Breast epithelium (tissue), 4 donors: Measurements from ENCODE around the gene TMSB15B. TPM values are rescaled to one million over a fixed set of nuclear protein-coding genes. Genes with fewer than 3 reads are reported as not detected.
"Not testable (repeated sequence)": the region's sequence is repeated elsewhere in the genome, so short reads cannot be mapped to it uniquely, and the experiment has no call there.

ENCODE experiments used
- DNase-seq, 2 donors: peaks; one replicate each; pipeline ENCODE4 v3.0.0-alpha.2; 2019; ENCODE audit warnings: low spot score in 2 of 2
- H3K27ac ChIP-seq, 2 donors: fragments of 200-600 bp; sonication (generic) in 1 of 2; one replicate each; pipeline ENCODE4 v1.5.1; 2016 to 2019; ENCODE audit warnings: mild to moderate bottlenecking in 1 of 2
- H3K27me3 ChIP-seq, 2 donors: fragments of 200-600 bp; sonication (generic) in 1 of 2; one replicate each; pipeline versions ENCODE4 v1.5.1 to v1.6.0; 2017 to 2019; ENCODE audit warnings: control low read depth in 1 of 2, mild to moderate bottlenecking in 1 of 2
- H3K36me3 ChIP-seq: fragments of 200-600 bp; one replicate; pipeline ENCODE4 v1.5.1; 2019
- H3K4me1 ChIP-seq, 2 donors: fragments of 200-600 bp; sonication (generic); one replicate each; pipeline ENCODE4 v1.5.1; 2016 to 2019; ENCODE audit warnings: control low read depth in 1 of 2
- H3K4me3 ChIP-seq, 3 donors: fragments of 200-600 bp; sonication (generic); 1 replicate in 2 of 3; 2 replicates in 1 of 3; pipeline ENCODE4 v1.5.1; 2016 to 2019; ENCODE audit warnings: mild to moderate bottlenecking in 3 of 3, moderate library complexity in 2 of 3
- H3K9me3 ChIP-seq, 2 donors: fragments of 200-600 bp; sonication (generic) in 1 of 2; one replicate each; pipeline ENCODE4 v1.5.1; 2016 to 2019; ENCODE audit warnings: control low read depth in 1 of 2
- CTCF ChIP-seq, 3 donors: fragments of 450-650 bp; IDR thresholded peaks; one replicate each; pipeline ENCODE4 v1.5.1; 2016 to 2017; ENCODE audit warnings: antibody characterized with exemption in 3 of 3, mild to moderate bottlenecking in 3 of 3, moderate library complexity in 3 of 3
- POLR2A ChIP-seq: fragments of 450-650 bp; IDR thresholded peaks from one replicate; pipeline ENCODE4 v1.6.1; 2016; ENCODE audit warnings: antibody characterized with exemption, mild to moderate bottlenecking, moderate library complexity
- POLR2AphosphoS5 ChIP-seq, 3 donors: sonication (generic); formaldehyde crosslinking; IDR thresholded peaks; one replicate each; pipeline ENCODE4 v1.6.1; 2017; ENCODE audit warnings: antibody characterized with exemption in 3 of 3
- intact Hi-C: fragments of 100-400 bp; cut with DNase I; formaldehyde crosslinking; loops from one replicate; pipeline ENCODE4 v1.15.1; 2023; ENCODE audit warnings: low total_unique reads
- total RNA-seq, 3 donors: library from RNA; depleted of rRNA; stranded (reverse); fragments of >200 nt; gene quantifications; one replicate each; pipeline ENCODE4 v1.1.0, GENCODE V29; 2016

The TMSB15B gene
- total RNA-seq, 3 donors from 2014 or later = 5.6 to 9.5 (median 5.6) TPM

- Histone ChIP-seq H3K27ac (no peak overlapping the region), H3K9me3 (no peaks in the 10 kb centered on the region), H3K4me3 (no peak overlapping the region), H3K27me3 (peaks cover 0 to 26% of the 10 kb centered on the region in 2 donors), H3K36me3 (no peaks in the 10 kb centered on the region), H3K4me1 (no peaks in the 10 kb centered on the region)
- intact Hi-C loops = no loop called here
- TF ChIP-seq POLR2AphosphoS5 (IDR thresholded peaks at IDR 0.05) (no peak), CTCF (IDR thresholded peaks at IDR 0.05) (no peak), POLR2A (no peak)
- DNase-seq = no peak
Measured at GRCh38 chrX:103927030-103927429, 35.4 kb upstream of the TMSB15B start.

GRCh38 chrX:103927633-103928032, 34.8 kb upstream of the TMSB15B start:
- no peak for DNase-seq
- peaks cover 0 to 26% of the 10 kb centered on the region in 2 donors for H3K27me3 ChIP-seq
- H3K4me3 ChIP-seq = no peak overlapping the region
- no peaks in the 10 kb centered on the region for H3K4me1 ChIP-seq
- no peak overlapping the region for H3K27ac ChIP-seq
- H3K9me3 ChIP-seq = no peaks in the 10 kb centered on the region
- no peaks in the 10 kb centered on the region for H3K36me3 ChIP-seq
- no peak for TF ChIP-seq POLR2AphosphoS5 (IDR thresholded peaks at IDR 0.05)
- TF ChIP-seq POLR2A = no peak
- no peak for TF ChIP-seq CTCF (IDR thresholded peaks at IDR 0.05)
- intact Hi-C loops = no loop called here

- H3K27me3 ChIP-seq = peaks cover 0 to 14% of the 10 kb centered on the region in 2 donors
- H3K27ac ChIP-seq = no peak overlapping the region
- no peaks in the 10 kb centered on the region for H3K4me1 ChIP-seq
- H3K9me3 ChIP-seq = no peaks in the 10 kb centered on the region
- intact Hi-C loops = no loop called here
- TF ChIP-seq POLR2A (no peak), POLR2AphosphoS5 (IDR thresholded peaks at IDR 0.05) (no peak), CTCF (IDR thresholded peaks at IDR 0.05) (no peak)
- H3K4me3 ChIP-seq = no peak overlapping the region
- no peaks in the 10 kb centered on the region for H3K36me3 ChIP-seq
- no peak for DNase-seq
Measured at GRCh38 chrX:103932133-103932532, 30.3 kb upstream of the TMSB15B start.

- H3K9me3 ChIP-seq, H3K27ac ChIP-seq, intact Hi-C loops, H3K36me3 ChIP-seq, H3K4me1 ChIP-seq, H3K4me3 ChIP-seq, DNase-seq: not testable (repeated sequence)
- H3K27me3 ChIP-seq = peaks cover 0 to 27% of the 10 kb centered on the region in 2 donors
Measured at GRCh38 chrX:103940257-103940656, 22.2 kb upstream of the TMSB15B start.

GRCh38 chrX:103941201-103941975, 21.0 kb upstream of the TMSB15B start:
- TF ChIP-seq CTCF (IDR thresholded peaks at IDR 0.05) (peak in 2 of 3 donors; percentile 31 to 37), POLR2AphosphoS5 (IDR thresholded peaks at IDR 0.05) (no peak)
- Histone ChIP-seq H3K4me1 (no peaks in the 10 kb centered on the region), H3K27ac (no peak overlapping the region), H3K9me3 (no peaks in the 10 kb centered on the region), H3K27me3 (peaks cover 0 to 34% of the 10 kb centered on the region in 2 donors), H3K4me3 (no peak overlapping the region), H3K36me3 (no peaks in the 10 kb centered on the region)
- DNase-seq = no peak
- intact Hi-C loops = no loop called here
